ENCODE measurements around the gene SORT1. TPM values are rescaled to one million over a fixed set of nuclear protein-coding genes. Genes with fewer than 3 reads are reported as not detected.

SORT1 gene
- polyA plus RNA-seq, 1 of the 3 experiments (the other 2 are of a cell fraction), result 8.5 TPM

DNA sequence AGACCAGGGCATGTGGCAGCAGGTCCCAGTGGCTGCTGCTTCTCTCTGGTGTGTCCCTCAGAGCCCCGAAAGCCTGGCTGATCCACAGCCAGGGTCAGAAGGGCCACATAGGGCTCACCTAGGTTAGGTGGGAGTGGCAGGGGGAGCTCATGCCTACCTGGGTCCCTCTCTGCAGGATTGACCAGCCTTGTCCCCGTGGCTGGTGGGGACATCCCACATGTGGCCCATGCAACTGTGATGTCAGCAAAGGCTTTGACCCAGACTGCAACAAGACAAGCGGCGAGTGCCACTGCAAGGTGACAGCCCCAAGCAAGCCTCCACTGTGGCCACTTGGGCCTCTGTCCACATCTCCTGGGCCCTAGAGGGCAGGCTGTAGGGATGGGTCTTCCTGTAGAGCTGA is 132.7 kb downstream of the SORT1 start:
- no peak overlapping the region for H3K27ac ChIP-seq (ENCODE audit: low read depth in 2 of 2, low read length in 1 of 2)
- peaks cover 0 to 13% of the 10 kb centered on the region in 2 experiments; a peak in 2 of 4 replicates for H3K4me1 ChIP-seq (ENCODE audit: control insufficient read depth in 1 of 2, insufficient read depth in 2 of 2, low read depth in 1 of 2, low read length in 1 of 2)
- CTCF ChIA-PET, result interaction anchor here (0.7 to 4.9 kb wide), 13 partner anchors 13 to 265 kb away, joined by 3 to 61 read pairs (median 8); partner anchors contain the start of gene SORT1
- WGBS (ENCODE audit: low lambda C conversion rate), result 75% methylated on average over 2 of the region's 4 CpGs
- POLR2A ChIA-PET, result no interaction called here
- no peaks in the 10 kb centered on the region for H3K9me2 ChIP-seq
- no peaks in the 10 kb centered on the region for H3K36me3 ChIP-seq (replicated peaks in 1 of 2; ENCODE audit: control insufficient read depth in 1 of 2, insufficient read depth in 2 of 2, low read length in 1 of 2)
- TF ChIP-seq, protein P1, sequence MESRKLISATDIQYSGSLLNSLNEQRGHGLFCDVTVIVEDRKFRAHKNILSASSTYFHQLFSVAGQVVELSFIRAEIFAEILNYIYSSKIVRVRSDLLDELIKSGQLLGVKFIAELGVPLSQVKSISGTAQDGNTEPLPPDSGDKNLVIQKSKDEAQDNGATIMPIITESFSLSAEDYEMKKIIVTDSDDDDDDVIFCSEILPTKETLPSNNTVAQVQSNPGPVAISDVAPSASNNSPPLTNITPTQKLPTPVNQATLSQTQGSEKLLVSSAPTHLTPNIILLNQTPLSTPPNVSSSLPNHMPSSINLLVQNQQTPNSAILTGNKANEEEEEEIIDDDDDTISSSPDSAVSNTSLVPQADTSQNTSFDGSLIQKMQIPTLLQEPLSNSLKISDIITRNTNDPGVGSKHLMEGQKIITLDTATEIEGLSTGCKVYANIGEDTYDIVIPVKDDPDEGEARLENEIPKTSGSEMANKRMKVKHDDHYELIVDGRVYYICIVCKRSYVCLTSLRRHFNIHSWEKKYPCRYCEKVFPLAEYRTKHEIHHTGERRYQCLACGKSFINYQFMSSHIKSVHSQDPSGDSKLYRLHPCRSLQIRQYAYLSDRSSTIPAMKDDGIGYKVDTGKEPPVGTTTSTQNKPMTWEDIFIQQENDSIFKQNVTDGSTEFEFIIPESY (IDR thresholded peaks at IDR 0.05; ENCODE audit: borderline replicate concordance, low read depth), result no peak
- TF ChIP-seq GATA2 (CRISPR knock-in tag; IDR thresholded peaks at IDR 0.05) (no peak), RAD21 (IDR thresholded peaks at IDR 0.05; ENCODE audit: low read length) (no peak), RXRA (IDR thresholded peaks at IDR 0.05; ENCODE audit: borderline replicate concordance, low read depth) (no peak), JUND (IDR thresholded peaks at IDR 0.05) (no peak), TCF12 (IDR thresholded peaks at IDR 0.05) (no peak), GABPA (IDR thresholded peaks at IDR 0.05; ENCODE audit: low read depth) (no peak), MEF2A (IDR thresholded peaks at IDR 0.05; ENCODE audit: borderline replicate concordance, low read depth) (no peak)
- TF ChIP-seq, protein P2, sequence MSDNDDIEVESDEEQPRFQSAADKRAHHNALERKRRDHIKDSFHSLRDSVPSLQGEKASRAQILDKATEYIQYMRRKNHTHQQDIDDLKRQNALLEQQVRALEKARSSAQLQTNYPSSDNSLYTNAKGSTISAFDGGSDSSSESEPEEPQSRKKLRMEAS (IDR thresholded peaks at IDR 0.05; ENCODE audit: low read depth), result no peak
- TF ChIP-seq, protein P3, sequence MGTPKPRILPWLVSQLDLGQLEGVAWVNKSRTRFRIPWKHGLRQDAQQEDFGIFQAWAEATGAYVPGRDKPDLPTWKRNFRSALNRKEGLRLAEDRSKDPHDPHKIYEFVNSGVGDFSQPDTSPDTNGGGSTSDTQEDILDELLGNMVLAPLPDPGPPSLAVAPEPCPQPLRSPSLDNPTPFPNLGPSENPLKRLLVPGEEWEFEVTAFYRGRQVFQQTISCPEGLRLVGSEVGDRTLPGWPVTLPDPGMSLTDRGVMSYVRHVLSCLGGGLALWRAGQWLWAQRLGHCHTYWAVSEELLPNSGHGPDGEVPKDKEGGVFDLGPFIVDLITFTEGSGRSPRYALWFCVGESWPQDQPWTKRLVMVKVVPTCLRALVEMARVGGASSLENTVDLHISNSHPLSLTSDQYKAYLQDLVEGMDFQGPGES (IDR thresholded peaks at IDR 0.05; ENCODE audit: low read depth, low read length), result no peak
- H2AFZ ChIP-seq (ENCODE audit: low read depth), result no peak overlapping the region
- H3K4me3 ChIP-seq (ENCODE audit: low read depth in 2 of 2, low read length in 1 of 2), result no peak overlapping the region
- no peaks in the 10 kb centered on the region for H3K9me3 ChIP-seq
- no peaks in the 10 kb centered on the region for H3F3A ChIP-seq (replicated peaks; ENCODE audit: insufficient read depth)
- DNase-seq, result no peak
- no peak overlapping the region for H3K9ac ChIP-seq
- H4K20me1 ChIP-seq (ENCODE audit: insufficient read depth), result no peaks in the 10 kb centered on the region
- H3K27me3 ChIP-seq (ENCODE audit: insufficient read depth), result no peaks in the 10 kb centered on the region
- H3K4me2 ChIP-seq, result no peak overlapping the region
- no peaks in the 10 kb centered on the region for H3K79me2 ChIP-seq (ENCODE audit: insufficient read depth)

DNA sequence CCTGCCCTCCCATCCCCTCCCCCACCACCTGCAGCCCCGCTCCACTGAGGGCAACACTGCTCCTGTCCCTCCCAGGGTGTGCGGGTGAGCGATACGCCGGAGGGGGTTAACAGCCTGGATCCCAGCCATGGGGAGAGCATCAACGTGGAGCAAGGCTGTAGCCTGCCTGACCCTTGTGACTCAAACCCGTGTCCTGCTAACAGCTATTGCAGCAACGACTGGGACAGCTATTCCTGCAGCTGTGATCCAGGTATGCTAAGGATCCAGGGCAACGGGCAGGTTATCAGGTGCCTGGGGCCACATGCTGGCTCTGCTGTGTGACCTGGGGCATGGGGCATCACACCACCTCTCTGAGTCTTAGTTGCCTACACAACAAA is 133.4 kb downstream of the SORT1 start:
- 75% methylated on average over 8 of the region's 9 CpGs for WGBS (ENCODE audit: low lambda C conversion rate)
- TF ChIP-seq FOSL2 (IDR thresholded peaks at IDR 0.05; ENCODE audit: borderline replicate concordance, low read depth) (no peak), RAD21 (IDR thresholded peaks at IDR 0.05; ENCODE audit: low read length) (no peak), EP300 (IDR thresholded peaks at IDR 0.05; ENCODE audit: borderline replicate concordance in 1 of 2, low read depth in 1 of 2, low read length in 1 of 2) (no peak), RXRA (IDR thresholded peaks at IDR 0.05; ENCODE audit: borderline replicate concordance, low read depth) (no peak), JUND (IDR thresholded peaks at IDR 0.05) (no peak), ELF1 (IDR thresholded peaks at IDR 0.05) (no peak), EZH2phosphoT487 (IDR thresholded peaks at IDR 0.05; ENCODE audit: borderline replicate concordance, low read depth) (no peak)
- TF ChIP-seq, protein P3 (IDR thresholded peaks at IDR 0.05; ENCODE audit: low read depth, low read length), result no peak
- TF ChIP-seq, protein P4, sequence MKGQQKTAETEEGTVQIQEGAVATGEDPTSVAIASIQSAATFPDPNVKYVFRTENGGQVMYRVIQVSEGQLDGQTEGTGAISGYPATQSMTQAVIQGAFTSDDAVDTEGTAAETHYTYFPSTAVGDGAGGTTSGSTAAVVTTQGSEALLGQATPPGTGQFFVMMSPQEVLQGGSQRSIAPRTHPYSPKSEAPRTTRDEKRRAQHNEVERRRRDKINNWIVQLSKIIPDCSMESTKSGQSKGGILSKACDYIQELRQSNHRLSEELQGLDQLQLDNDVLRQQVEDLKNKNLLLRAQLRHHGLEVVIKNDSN (IDR thresholded peaks at IDR 0.05; ENCODE audit: borderline replicate concordance, low read depth), result no peak
- TF ChIP-seq, protein P5, sequence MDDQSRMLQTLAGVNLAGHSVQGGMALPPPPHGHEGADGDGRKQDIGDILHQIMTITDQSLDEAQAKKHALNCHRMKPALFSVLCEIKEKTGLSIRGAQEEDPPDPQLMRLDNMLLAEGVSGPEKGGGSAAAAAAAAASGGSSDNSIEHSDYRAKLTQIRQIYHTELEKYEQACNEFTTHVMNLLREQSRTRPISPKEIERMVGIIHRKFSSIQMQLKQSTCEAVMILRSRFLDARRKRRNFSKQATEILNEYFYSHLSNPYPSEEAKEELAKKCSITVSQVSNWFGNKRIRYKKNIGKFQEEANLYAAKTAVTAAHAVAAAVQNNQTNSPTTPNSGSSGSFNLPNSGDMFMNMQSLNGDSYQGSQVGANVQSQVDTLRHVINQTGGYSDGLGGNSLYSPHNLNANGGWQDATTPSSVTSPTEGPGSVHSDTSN (IDR thresholded peaks at IDR 0.05), result no peak
- Histone ChIP-seq H3K9ac (no peak overlapping the region), H3K36me3 (replicated peaks in 1 of 2; ENCODE audit: control insufficient read depth in 1 of 2, insufficient read depth in 2 of 2, low read length in 1 of 2) (peaks cover 0 to under 1% of the 10 kb centered on the region in 2 experiments), H3K79me2 (ENCODE audit: insufficient read depth) (no peaks in the 10 kb centered on the region), H3K4me3 (ENCODE audit: low read depth in 2 of 2, low read length in 1 of 2) (no peak overlapping the region), H3K4me1 (ENCODE audit: control insufficient read depth in 1 of 2, insufficient read depth in 2 of 2, low read depth in 1 of 2, low read length in 1 of 2) (peaks cover 0 to 18% of the 10 kb centered on the region in 2 experiments; a peak in 2 of 4 replicates), H3K27me3 (ENCODE audit: insufficient read depth) (no peaks in the 10 kb centered on the region), H3F3A (replicated peaks; ENCODE audit: insufficient read depth) (no peaks in the 10 kb centered on the region), H3K9me3 (no peaks in the 10 kb centered on the region), H3K27ac (ENCODE audit: low read depth in 2 of 2, low read length in 1 of 2) (no peak overlapping the region), H3K4me2 (no peak overlapping the region), H2AFZ (ENCODE audit: low read depth) (no peak overlapping the region), H4K20me1 (ENCODE audit: insufficient read depth) (no peaks in the 10 kb centered on the region), H3K9me2 (no peaks in the 10 kb centered on the region)
- ChIA-PET POLR2A (interaction anchor here (0.7 to 1.0 kb wide), 2 partner anchors 133 to 164 kb away, joined by 3 to 4 read pairs; partner anchors contain the start of gene SORT1), CTCF (interaction anchor here (0.6 to 3.7 kb wide), 48 partner anchors 9 to 268 kb away, joined by 3 to 61 read pairs (median 5); partner anchors contain the start of genes CELSR2, ELAPOR1, MYBPHL and PSMA5)
- DNase-seq, result no peak
